HG03520 (cell line): Measurements from ENCODE around the gene YOD1.

Experiments
- ATAC-seq: cut with Tn5 transposase; IDR thresholded peaks from one replicate; pipeline ENCODE4 v1.9.1; 2021; ENCODE audit warnings: mild to moderate bottlenecking, moderate library complexity; ENCODE audit not compliant: unreplicated experiment

YOD1 gene

DNA sequence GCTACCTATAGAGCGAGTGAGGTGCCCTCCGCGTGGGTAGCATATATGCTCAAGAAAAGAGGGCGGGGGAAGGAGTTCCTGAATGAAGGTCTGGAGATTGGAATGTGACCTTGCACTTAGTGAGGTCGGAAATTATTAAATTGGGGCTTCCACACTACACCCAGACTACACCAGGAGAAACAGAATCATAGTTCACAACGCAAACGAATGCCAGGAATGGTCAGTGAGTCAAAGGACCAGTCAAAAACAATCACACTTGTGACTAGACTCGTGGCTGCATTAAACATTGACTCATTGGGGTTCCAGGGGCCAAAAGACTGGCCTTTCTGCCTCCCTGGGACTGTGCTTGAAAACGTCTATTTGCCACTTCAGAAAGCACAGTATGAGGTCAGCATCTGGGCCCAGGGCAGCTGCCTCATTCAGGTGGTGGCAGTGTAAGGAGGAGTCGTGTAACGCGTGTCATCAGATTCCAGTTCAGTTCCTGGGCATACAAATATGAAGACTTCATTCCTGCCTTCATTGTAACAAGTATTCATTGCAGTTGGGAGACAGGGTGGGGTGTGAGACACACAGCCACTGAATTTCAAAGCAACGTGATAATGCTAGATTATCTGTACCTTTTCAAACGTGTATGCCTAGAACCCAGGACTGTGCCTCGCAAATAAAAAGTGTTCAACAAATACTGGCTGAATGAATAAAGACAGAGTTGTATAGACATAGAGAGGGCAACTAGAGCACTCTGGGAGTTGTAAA is at the start of gene YOD1:
YOD1 (minus strand) TSS at position 18 of the 753 bp plus-strand sequence. CDS start 178 bp downstream, outside the sequence.
- no peak for ATAC-seq

- ATAC-seq, result no peak
Observed at GRCh38 chr1:207097871-207098324, 46.9 kb upstream of the YOD1 start.

DNA sequence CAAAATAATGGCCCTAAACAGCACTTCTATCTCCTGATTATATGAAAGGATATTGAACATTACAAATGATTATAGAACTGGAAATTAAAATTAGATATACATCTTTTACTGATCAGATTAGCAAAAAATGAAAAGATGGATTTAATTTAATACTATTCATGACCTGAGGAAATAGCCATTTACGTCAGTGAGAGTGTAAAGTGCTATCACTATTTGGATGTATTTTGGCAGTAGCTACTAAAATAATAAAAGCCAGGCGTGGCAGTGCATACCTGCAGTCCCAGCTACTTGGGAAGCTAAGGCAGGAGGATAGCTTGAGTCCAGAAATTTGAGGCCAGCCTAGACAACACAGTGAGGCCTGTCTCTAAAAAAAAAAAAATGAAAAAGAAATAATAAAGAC is 42.9 kb upstream of the YOD1 start:
- no peak for ATAC-seq

DNA sequence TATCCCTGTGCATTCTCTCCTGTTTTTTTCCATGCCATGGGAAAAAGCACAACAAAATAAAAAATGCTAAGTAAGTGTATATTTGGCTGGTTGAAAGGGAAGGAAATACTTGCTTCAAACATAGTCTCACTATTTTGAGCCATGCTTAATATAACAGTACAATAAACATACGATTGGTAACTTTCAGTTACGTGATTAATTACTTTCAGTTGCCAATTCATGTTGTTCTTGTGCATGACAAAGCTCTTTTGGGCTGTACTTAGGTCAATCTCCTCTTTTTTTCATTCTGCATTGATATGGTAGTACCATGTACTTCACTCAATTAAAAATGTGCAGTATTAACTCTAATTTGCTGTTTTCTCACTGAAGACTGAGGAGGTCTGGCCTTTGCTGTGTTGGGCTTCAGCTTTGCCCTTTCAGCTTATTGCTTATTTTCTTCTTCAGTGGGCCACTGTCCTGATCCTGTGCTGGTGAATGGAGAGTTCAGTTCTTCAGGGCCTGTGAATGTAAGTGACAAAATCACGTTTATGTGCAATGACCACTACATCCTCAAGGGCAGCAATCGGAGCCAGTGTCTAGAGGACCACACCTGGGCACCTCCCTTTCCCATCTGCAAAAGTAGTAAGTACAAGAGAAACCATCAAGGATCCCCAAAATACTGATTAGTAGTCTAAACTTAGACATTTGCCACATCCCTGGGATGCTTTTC is 40.3 kb upstream of the YOD1 start:
- no peak for ATAC-seq

- ATAC-seq, result no peak
Observed at GRCh38 chr1:207089627-207090355, 38.8 kb upstream of the YOD1 start.

GRCh38 chr1:207088701-207089626 is 38.0 kb upstream of the YOD1 start, which contains the start of gene C4BPB:
Gene C4BPB, plus strand, starts transcription at chr1:207088860. Its CDS starts 672 bp downstream, at chr1:207089532.
- ATAC-seq, result no peak

DNA sequence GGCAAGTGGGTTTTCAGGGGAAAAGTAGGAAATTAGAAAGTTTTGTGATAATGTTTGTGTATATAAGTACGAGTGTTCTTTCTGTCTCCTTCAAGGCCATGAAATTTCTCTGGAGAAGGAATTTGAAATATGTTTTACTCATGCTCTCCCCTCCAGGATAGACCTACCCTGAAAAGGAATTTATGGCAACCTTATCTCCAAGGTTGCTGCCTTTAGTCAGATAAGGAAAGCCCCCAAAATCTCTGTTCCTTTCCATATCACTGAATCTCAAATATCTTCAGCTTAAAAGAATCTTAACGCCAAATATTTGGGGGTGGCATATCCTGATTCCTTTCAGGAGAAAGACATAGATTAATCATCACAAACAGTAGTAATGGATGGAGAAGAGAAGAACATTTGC is 37.2 kb upstream of the YOD1 start:
- ATAC-seq, result no peak

DNA sequence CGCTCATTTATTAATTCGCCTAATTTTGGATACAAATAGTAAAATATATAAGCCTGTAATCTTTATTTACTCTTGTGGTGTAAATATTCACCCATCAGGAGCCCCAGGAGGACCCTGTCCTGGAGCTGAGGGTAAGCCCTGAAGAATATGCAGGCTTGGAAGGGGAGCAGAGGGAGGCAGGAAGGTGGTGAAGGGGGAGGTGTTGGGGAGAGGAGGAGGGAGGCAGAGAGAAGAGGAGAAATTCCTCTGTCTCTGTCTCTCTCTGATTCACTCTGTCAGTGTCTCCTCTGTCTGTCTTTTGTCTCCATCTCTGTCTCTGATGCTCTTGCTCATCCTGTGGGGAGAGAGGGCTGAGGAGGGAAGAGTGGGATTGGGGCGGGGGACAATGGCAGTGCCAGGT is 34.9 kb upstream of the YOD1 start:
- ATAC-seq, result no peak

DNA sequence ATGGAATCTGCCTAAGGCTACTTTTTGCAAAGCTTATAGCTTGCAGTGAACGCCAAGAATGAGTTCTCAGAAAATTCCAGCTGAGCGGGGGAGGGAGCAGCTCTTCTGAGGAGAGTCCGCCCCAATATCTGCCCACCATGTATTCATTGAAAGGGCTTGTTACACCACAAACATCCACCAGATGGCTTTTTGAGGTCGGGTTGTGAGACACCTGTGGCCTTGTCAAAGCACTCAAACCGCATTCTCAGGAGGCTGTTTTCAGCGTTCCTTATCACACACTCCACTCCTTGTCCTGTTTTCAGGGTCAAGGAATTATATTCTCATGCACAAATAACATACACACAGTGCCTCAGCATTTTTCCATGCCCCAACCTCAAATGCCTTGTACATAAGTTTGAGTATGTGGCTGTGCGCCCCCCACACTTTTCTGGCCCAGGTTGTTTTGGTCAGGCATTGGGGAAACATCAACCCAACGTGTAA is 33.7 kb upstream of the YOD1 start:
- no peak for ATAC-seq

DNA sequence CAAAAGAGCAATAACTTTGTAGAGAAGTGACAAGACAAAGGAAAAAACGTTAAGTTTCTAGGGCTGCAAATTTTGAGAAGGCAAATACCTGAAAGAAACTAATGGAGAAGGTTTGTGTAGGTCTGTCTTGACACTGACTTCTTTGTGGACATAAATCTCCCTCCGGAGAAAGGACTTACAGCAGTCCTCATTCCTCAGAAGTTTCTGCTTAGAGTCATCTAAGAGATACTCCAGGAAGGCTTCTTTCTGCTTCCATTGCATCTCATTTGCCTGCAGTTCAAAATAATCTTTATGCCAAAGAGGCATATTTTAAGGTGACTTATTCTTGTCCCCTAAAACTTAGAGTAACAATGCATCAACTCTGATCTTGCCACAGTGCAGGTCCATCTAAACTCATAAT is 33.2 kb upstream of the YOD1 start:
- no peak for ATAC-seq

DNA sequence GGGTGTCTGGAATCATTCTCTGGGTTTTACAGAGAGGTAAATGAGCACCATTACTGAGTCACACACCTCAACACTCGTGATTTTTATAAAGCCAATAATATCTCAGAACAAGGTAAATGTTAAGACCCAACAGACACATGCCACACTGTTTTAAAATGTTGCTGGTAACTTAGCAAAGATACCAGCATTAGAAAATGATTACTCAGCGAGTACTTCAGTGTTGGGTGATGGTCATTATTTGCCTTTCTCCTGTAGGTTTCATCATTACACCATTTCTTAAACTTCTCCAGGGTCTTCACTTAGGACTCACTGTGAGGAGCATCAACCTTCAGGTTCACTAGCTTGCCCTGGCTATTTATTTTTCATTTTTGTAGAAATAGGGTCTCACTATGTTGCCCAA is 30.8 kb upstream of the YOD1 start:
- no peak for ATAC-seq

- no peak for ATAC-seq
Observed at GRCh38 chr1:207081088-207081487, 30.1 kb upstream of the YOD1 start.

DNA sequence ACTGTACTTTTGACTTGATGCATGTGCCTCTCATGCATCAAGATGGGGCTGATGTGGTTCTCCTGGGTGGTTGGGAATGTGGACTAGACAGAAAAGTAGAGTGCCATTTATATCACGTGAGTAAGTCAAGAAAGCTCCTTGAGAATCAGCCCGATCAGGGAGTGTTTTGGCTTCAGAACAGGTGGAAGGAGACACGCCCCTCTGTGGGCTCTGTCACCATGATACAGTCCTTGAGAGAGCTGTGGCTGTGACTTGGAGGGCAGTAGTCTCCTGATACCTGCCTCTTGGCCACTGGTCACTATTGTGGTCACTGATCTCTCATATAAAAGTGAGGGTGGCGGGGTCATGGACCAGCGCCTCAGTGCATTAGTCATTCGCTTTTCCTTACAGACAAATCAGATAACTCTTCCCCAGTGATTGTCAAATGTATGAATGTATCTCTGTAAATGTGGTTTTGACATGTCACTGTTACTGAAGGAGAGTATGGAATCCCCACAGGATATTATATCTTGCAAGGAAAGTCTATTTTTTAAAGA is 28.8 kb upstream of the YOD1 start:
- no peak for ATAC-seq

DNA sequence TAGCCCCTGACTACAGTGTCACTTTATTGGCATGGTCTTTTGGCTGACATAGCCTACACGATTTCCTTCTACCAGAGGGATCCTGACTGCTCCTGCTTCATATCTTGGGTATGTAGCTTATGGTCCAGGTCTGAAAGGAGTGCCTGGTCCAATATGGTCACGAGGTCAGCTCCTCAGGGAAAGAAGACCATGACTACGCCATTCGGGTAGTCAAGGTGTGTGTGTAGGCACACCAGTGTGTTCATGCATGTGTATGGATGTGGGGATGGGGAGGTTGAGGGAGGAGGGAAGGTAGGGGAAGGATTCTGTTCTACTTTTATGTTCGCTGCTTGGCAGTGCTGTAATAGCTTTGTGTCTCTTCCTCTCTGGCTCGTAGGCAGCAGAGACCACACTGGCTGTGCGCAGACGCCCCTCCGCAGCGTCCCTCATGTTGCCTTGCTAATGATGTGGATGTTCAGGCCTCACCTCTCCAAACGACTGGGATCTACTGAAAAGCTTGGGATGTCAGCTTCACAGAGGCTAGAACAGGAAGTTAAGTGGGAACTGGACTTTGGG is 27.6 kb upstream of the YOD1 start:
- ATAC-seq, result no peak

- ATAC-seq, result peak; percentile 68
Observed at GRCh38 chr1:207077470-207078377, 26.7 kb upstream of the YOD1 start.

GRCh38 chr1:207077012-207077411 is 26.0 kb upstream of the YOD1 start:
- ATAC-seq, result no peak

DNA sequence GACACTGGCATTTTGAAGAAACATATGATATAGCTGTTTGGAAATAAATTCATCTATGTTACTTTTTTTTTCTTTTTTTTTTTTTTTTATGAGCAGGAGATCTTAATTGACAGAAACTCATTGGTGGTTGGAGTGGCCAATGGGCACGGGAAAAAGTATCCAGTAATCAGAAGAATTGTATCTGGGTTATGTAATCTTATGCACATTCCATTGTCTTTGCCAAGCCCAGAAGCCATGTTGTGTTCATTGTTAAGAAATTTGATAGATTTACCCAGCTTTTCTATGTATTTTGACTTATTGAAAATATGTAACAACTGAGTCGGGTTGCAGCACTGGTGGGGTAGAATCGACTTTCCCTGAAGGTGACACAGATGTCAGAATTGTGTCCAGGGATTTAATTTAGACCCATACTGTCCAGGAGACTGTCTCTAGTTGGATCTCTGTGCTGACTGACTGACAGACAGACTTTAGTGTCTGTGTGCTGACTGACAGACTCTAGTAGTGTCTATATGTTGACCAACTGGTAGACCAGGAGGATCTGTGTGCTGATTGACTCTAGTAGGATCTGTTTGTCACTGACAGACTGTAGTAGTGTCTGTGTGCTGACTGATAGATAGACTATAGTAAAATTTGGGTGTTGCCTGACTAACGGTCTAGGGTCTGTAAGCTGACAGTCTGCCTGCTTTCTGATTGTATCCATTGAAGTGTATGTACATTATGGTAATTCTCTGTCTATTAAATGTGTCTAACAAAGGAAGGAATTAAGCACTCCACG is 25.4 kb upstream of the YOD1 start:
- no peak for ATAC-seq
